GM21447 (cell line): ENCODE measurements around the gene AFAP1L2.
"Not testable (repeated sequence)": the region's sequence is repeated elsewhere in the genome, so short reads cannot be mapped to it uniquely, and the experiment has no call there.

Experiments
- ATAC-seq: cut with Tn5 transposase; IDR thresholded peaks from one replicate; pipeline ENCODE4 v1.9.1; 2021; ENCODE audit not compliant: unreplicated experiment

Gene AFAP1L2

GRCh38 chr10:114364726-114365125 is 39.6 kb downstream of the AFAP1L2 start:
- ATAC-seq = no peak

GRCh38 chr10:114363745-114364454 is 40.4 kb downstream of the AFAP1L2 start:
- no peak for ATAC-seq

GRCh38 chr10:114362826-114363355 is 41.4 kb downstream of the AFAP1L2 start:
- no peak for ATAC-seq

- no peak for ATAC-seq
These were observed 44.4 kb downstream of the AFAP1L2 start for GRCh38 chr10:114359953-114360345.

GRCh38 chr10:114359041-114359952 is 45.0 kb downstream of the AFAP1L2 start:
- no peak for ATAC-seq

- no peak for ATAC-seq
These were observed 46.7 kb downstream of the AFAP1L2 start for GRCh38 chr10:114357515-114357996.

- ATAC-seq = no peak
These were observed 47.4 kb downstream of the AFAP1L2 start for GRCh38 chr10:114356751-114357514.

GRCh38 chr10:114356126-114356525 is 48.2 kb downstream of the AFAP1L2 start:
- ATAC-seq = no peak

- no peak for ATAC-seq
These were observed 50.9 kb downstream of the AFAP1L2 start for GRCh38 chr10:114353383-114353782.

GRCh38 chr10:114352653-114353298 is 51.5 kb downstream of the AFAP1L2 start:
- no peak for ATAC-seq

GRCh38 chr10:114350751-114351150 is 53.6 kb downstream of the AFAP1L2 start:
- no peak for ATAC-seq

GRCh38 chr10:114349522-114350215 is 54.6 kb downstream of the AFAP1L2 start:
- ATAC-seq = no peak

- not testable (repeated sequence) for ATAC-seq
These were observed 55.2 kb downstream of the AFAP1L2 start for GRCh38 chr10:114349071-114349470.

GRCh38 chr10:114347791-114348190 is 56.5 kb downstream of the AFAP1L2 start:
- ATAC-seq = no peak

GRCh38 chr10:114347241-114347640 is 57.1 kb downstream of the AFAP1L2 start:
- ATAC-seq = no peak

- ATAC-seq = no peak
These were observed 57.9 kb downstream of the AFAP1L2 start for GRCh38 chr10:114346176-114347031.

- ATAC-seq = no peak
These were observed 58.6 kb downstream of the AFAP1L2 start for GRCh38 chr10:114345701-114346100.

GRCh38 chr10:114343623-114344505 is 60.4 kb downstream of the AFAP1L2 start:
- ATAC-seq = no peak
